Progenitor cell of endocrine pancreas (in vitro differentiated cells): ENCODE results near the gene BCHE. TPM values are rescaled to one million over a fixed set of nuclear protein-coding genes. Genes with fewer than 3 reads are reported as not detected.

Source experiments
- DNase-seq: peaks from one replicate; pipeline ENCODE4 v3.0.0; 2021; ENCODE audit warnings: low spot score; ENCODE audit not compliant: unreplicated experiment
- H3K27ac Mint-ChIP-seq: 2 replicates; pipeline ENCODE4 v1.8.0; 2021; ENCODE audit warnings: mild to moderate bottlenecking, moderate library complexity, mixed read lengths
- H3K27me3 Mint-ChIP-seq: 2 replicates; pipeline ENCODE4 v1.8.0; 2021; ENCODE audit warnings: mixed read lengths
- H3K36me3 Mint-ChIP-seq: 2 replicates; pipeline ENCODE4 v1.8.0; 2022; ENCODE audit warnings: mixed read lengths; ENCODE audit not compliant: insufficient read depth
- H3K4me1 Mint-ChIP-seq: 2 replicates; pipeline ENCODE4 v1.8.0; 2021; ENCODE audit warnings: low read depth, mixed read lengths
- H3K4me3 Mint-ChIP-seq: 2 replicates; pipeline ENCODE4 v1.8.0; 2021; ENCODE audit warnings: low read depth, mild to moderate bottlenecking, moderate library complexity, mixed read lengths
- H3K9me3 Mint-ChIP-seq: 2 replicates; pipeline ENCODE4 v1.8.0; 2021; ENCODE audit warnings: low read depth, mixed read lengths
- total RNA-seq: library from RNA; stranded (reverse); gene quantifications from 2 replicates; pipeline ENCODE4 v1.2.1, GENCODE V29; 2021
- TF ChIP-seq, protein P1 (sequence below): fragments of 200-600 bp; sonication (generic); IDR thresholded peaks from one replicate; pipeline ENCODE4 v1.5.0; 2021; ENCODE audit warnings: antibody characterized with exemption, mild to moderate bottlenecking; ENCODE audit not compliant: unreplicated experiment

BCHE gene
- total RNA-seq, 1 donor from 2014 or later, result 1.1 TPM

DNA sequence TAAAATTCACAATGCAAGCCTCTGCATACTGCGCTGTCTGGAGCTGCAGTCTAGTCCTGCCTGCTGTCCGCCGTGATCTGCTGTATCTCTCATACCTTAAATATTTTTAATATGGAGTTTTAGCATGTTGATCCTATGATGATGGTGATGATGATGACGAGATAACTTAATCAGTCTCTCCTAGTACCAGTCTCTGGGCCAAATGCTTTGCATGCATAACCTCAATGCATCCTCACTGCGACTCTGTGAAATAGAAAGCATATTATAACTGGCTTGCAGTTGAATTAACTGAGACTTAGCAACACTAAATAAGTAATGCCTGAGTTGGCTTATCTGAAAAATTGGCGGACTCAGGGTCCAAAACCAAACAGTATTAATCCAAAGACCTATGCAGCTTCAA is 38.4 kb upstream of the BCHE start:
- no peak for DNase-seq
- no peaks in the 10 kb centered on the region for H3K36me3 Mint-ChIP-seq
- no peak overlapping the region for H3K27ac Mint-ChIP-seq
- H3K4me3 Mint-ChIP-seq, result no peak overlapping the region
- H3K9me3 Mint-ChIP-seq, result peaks cover 7% of the 10 kb centered on the region
- no peaks in the 10 kb centered on the region for H3K27me3 Mint-ChIP-seq
- TF ChIP-seq, protein P1, sequence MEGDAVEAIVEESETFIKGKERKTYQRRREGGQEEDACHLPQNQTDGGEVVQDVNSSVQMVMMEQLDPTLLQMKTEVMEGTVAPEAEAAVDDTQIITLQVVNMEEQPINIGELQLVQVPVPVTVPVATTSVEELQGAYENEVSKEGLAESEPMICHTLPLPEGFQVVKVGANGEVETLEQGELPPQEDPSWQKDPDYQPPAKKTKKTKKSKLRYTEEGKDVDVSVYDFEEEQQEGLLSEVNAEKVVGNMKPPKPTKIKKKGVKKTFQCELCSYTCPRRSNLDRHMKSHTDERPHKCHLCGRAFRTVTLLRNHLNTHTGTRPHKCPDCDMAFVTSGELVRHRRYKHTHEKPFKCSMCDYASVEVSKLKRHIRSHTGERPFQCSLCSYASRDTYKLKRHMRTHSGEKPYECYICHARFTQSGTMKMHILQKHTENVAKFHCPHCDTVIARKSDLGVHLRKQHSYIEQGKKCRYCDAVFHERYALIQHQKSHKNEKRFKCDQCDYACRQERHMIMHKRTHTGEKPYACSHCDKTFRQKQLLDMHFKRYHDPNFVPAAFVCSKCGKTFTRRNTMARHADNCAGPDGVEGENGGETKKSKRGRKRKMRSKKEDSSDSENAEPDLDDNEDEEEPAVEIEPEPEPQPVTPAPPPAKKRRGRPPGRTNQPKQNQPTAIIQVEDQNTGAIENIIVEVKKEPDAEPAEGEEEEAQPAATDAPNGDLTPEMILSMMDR, result no peak
- H3K4me1 Mint-ChIP-seq, result no peaks in the 10 kb centered on the region

GRCh38 chr3:165874663-165875489 is 37.7 kb upstream of the BCHE start:
- Mint-ChIP-seq H3K27ac (peak overlapping the region; percentile 42), H3K4me3 (no peak overlapping the region), H3K4me1 (no peaks in the 10 kb centered on the region), H3K9me3 (peaks cover 15% of the 10 kb centered on the region), H3K27me3 (no peaks in the 10 kb centered on the region), H3K36me3 (no peaks in the 10 kb centered on the region)
- TF ChIP-seq, protein P1, result no peak
- no peak for DNase-seq

- peaks cover 22% of the 10 kb centered on the region for H3K9me3 Mint-ChIP-seq
- no peaks in the 10 kb centered on the region for H3K36me3 Mint-ChIP-seq
- DNase-seq, result no peak
- TF ChIP-seq, protein P1, result no peak
- H3K4me3 Mint-ChIP-seq, result no peak overlapping the region
- peaks cover 1% of the 10 kb centered on the region for H3K4me1 Mint-ChIP-seq
- H3K27ac Mint-ChIP-seq, result no peak overlapping the region
- no peaks in the 10 kb centered on the region for H3K27me3 Mint-ChIP-seq
Observed at GRCh38 chr3:165868088-165868487, 30.9 kb upstream of the BCHE start.

DNA sequence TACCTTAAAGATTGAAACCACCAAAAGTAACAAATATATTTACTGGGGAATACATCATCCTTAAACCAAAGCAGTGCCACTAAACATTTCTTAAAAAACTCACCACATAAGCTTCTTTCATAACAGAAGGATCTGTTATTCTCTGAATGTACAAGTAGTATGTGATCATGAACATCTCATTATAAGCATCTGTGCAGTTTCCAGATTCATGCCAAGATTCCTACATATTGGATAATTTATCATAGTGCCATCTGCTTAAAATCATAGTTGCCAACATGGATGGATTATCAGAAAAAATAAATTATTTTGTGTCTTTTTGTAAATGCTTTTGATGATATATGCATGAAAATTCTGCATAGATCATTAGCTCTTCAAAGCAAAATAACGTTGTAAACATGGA is 21.8 kb upstream of the BCHE start:
- Mint-ChIP-seq H3K27ac (no peak overlapping the region), H3K4me1 (no peaks in the 10 kb centered on the region), H3K4me3 (no peak overlapping the region), H3K36me3 (no peaks in the 10 kb centered on the region), H3K9me3 (no peaks in the 10 kb centered on the region), H3K27me3 (no peaks in the 10 kb centered on the region)
- TF ChIP-seq, protein P1, result no peak
- DNase-seq, result no peak

- peaks cover 4% of the 10 kb centered on the region for H3K4me1 Mint-ChIP-seq
- H3K9me3 Mint-ChIP-seq, result no peaks in the 10 kb centered on the region
- DNase-seq, result no peak
- no peak overlapping the region for H3K4me3 Mint-ChIP-seq
- TF ChIP-seq, protein P1, result no peak
- H3K27me3 Mint-ChIP-seq, result no peaks in the 10 kb centered on the region
- no peaks in the 10 kb centered on the region for H3K36me3 Mint-ChIP-seq
- no peak overlapping the region for H3K27ac Mint-ChIP-seq
Observed at GRCh38 chr3:165855581-165855980, 18.4 kb upstream of the BCHE start.
